GM19467 (cell line): ENCODE measurements around the gene VWC2.

Experiments used
- ATAC-seq: cut with Tn5 transposase; IDR thresholded peaks from one replicate; pipeline ENCODE4 v1.9.1; 2021; ENCODE audit warnings: mild to moderate bottlenecking, moderate library complexity; ENCODE audit not compliant: unreplicated experiment

The VWC2 gene

GRCh38 chr7:49773218-49773935, at the start of gene VWC2:
Gene VWC2, plus strand, starts transcription at chr7:49773638. Its CDS starts 1,798 bp downstream, at chr7:49775436.
- ATAC-seq: no peak

GRCh38 chr7:49724071-49724470, 49.4 kb upstream of the VWC2 start:
- ATAC-seq: no peak

GRCh38 chr7:49731836-49732235, 41.6 kb upstream of the VWC2 start:
- no peak for ATAC-seq

DNA sequence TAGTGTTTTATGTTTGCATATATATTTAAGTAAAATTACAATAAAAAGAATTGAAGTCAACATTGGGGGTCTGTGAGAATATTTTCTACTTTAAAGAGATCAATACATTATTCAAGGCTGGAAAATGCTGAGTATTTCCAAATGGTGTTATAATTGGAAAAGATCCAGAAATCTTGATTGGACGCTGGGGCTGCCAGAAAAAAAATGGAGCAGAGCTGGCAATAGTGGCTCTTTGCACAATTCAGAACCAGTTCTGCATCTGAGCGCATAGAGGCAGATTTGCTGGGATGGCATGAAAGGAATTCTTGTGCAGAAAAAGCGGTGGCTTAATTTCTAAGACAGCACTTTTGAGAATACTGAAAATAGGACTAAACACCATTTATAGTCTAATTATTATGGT, 10.8 kb upstream of the VWC2 start:
- ATAC-seq: no peak

DNA sequence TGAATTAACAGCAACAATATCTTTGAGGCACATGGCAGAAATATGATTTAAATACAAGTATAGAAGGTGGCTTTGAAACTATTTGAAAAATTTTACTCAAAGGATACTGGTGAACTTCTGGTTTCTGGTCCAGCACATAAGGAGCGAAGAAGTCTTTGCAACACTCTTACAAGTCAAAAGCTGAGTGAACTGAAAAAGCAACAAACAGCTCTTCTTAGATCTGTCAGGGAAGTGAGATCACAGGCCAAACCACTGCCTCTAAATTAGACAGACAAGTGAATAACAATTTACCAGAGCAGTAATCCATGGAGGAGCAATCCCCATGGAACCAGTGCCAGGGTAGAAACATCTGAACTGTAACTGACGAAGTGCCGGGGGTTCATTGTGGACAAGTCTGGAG, 9.6 kb upstream of the VWC2 start:
- ATAC-seq: no peak

- peak; percentile 86 for ATAC-seq
These were observed 6.5 kb upstream of the VWC2 start for GRCh38 chr7:49766966-49767365.

GRCh38 chr7:49767719-49768118, 5.7 kb upstream of the VWC2 start:
- no peak for ATAC-seq

GRCh38 chr7:49768254-49768653, 5.2 kb upstream of the VWC2 start:
- no peak for ATAC-seq

- ATAC-seq: no peak
These were observed 4.6 kb upstream of the VWC2 start for GRCh38 chr7:49768835-49769234.

GRCh38 chr7:49769285-49769857, 4.1 kb upstream of the VWC2 start:
- ATAC-seq: no peak

GRCh38 chr7:49770838-49771237, 2.6 kb upstream of the VWC2 start:
- ATAC-seq: no peak

GRCh38 chr7:49771427-49772176, 1.8 kb upstream of the VWC2 start:
- no peak for ATAC-seq

GRCh38 chr7:49772916-49773217, 571 bp upstream of the VWC2 start:
- ATAC-seq: no peak

DNA sequence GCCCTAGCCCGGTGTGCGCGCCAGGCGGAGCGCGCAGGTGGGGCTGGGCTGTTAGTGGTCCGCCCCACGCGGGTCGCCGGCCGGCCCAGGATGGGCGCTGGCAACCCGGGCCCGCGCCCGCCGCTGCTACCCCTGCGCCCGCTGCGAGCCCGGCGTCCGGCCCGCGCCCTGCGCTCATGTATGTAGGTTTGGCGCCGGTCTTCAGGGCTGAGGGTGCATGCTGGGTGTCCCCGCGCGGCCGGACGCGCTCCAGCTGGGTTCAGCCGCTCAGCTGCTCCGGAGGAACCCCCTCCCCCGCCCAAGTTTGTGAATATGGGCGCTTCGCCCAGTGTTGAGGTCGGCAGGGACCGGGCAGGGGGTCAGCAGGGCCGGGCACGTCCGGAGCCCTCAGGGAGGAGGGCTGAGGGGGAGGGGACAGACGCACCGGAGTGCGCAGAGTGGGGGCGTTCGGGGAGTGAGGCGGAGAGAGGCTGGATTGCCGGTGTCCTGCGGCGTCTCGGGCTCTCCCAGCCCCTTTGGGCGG, 559 bp downstream of the VWC2 start:
- ATAC-seq: no peak

DNA sequence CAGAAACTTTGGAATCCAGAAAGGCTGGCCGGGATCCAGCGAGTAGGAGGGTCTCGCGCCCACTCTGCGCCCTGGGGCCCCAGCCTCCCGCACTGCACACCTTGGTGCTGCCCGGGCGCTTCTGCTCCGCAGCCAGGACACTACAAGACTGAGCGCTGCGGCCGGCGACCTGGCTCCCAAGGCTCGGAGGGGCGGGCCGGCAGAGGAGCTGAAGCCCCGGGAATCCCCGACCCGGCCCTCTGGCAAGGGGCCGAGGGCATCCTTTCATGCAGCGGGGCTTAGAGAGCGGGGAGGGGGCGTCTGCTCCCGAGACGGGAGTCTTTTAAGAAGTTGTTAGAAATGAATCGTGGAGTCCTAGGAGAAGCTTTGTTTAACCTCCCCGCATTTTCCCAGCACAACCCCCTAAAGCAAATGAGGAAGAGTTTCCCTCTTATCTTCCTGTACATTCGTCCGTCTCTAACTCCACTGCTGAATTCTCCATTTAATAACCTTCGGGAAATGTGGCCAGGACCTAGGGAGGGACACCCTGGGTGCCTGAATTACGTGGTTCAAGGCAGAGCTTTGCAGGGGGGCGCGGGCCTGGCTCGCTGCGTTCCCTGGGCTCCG, 1.1 kb downstream of the VWC2 start:
- ATAC-seq: no peak

DNA sequence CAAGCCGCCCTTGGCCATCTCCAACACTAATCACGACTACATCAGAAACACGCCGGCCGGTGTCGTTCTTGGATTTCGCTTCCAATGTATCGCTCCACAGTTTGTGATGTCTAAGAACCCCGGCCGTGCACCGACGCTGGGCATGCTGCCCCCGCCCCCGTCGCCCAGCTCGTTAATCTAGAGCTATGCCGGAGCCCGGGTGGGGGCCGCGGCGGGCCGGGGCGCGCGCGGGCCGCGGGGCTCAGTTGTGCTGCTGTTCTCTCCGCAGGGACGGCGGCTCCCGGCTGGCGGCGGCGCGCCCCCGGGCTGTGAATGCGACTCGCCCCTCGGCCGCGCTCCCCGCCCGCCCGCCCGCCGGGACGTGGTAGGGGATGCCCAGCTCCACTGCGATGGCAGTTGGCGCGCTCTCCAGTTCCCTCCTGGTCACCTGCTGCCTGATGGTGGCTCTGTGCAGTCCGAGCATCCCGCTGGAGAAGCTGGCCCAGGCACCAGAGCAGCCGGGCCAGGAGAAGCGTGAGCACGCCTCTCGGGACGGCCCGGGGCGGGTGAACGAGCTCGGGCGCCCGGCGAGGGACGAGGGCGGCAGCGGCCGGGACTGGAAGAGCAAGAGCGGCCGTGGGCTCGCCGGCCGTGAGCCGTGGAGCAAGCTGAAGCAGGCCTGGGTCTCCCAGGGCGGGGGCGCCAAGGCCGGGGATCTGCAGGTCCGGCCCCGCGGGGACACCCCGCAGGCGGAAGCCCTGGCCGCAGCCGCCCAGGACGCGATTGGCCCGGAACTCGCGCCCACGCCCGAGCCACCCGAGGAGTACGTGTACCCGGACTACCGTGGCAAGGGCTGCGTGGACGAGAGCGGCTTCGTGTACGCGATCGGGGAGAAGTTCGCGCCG, 1.9 kb downstream of the VWC2 start:
- no peak for ATAC-seq

DNA sequence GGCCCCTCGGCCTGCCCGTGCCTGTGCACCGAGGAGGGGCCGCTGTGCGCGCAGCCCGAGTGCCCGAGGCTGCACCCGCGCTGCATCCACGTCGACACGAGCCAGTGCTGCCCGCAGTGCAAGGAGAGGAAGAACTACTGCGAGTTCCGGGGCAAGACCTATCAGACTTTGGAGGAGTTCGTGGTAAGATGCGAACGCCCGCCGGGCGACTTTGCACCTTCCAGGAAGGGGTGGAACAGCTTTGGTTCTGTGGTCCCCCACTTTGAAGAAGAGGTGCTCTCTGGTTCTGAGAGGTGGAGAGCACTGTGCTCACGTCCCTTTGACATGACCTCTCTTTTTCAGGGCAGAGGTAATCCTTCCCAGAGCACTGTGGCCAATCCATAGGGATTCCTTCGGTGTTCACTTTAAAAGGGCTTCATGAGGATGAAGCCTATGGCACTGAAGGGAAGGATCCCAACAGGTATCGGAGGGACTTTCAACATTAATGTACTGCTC, 2.6 kb downstream of the VWC2 start:
- no peak for ATAC-seq

DNA sequence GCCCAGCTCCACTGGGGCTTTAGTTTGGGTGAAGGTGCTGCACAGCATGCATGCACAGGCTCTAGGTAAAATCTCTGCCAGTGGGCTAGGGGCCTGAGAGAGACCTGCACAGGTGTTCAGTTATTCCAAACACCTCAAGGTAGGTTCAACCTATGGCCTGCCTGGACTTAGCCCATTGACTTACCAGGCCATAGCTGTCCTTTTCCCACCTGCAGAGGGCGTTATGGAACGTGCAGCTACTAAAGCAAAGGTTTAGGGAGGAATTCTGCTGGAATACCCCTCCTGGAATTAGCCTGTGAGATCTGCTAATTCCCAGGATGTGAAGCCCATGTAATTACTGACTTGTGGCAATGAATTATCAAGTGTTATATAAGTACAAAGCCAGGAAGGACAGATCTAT, 3.6 kb downstream of the VWC2 start:
- no peak for ATAC-seq

- no peak for ATAC-seq
These were observed 5.4 kb downstream of the VWC2 start for GRCh38 chr7:49778731-49779270.

GRCh38 chr7:49780953-49781352, 7.5 kb downstream of the VWC2 start:
- ATAC-seq: no peak
